H1 (cell line): ENCODE results near the gene LYPD6B. TPM values are rescaled to one million over a fixed set of nuclear protein-coding genes. Genes with fewer than 3 reads are reported as not detected.

Experiments used
- CTCF ChIA-PET: fragments of 300-600 bp; sonication (Branson Sonifier 250); formaldehyde crosslinking; loops from one replicate; lab custom pipeline; 2021; ENCODE audit not compliant: partially characterized antibody; lab: Charles Lee
- POLR2A ChIA-PET: fragments of 300-600 bp; sonication (Branson Sonifier 250); formaldehyde crosslinking; loops from one replicate; lab custom pipeline; 2021; ENCODE audit warnings: inconsistent platforms; ENCODE audit not compliant: partially characterized antibody; lab: Charles Lee
- DNase-seq, 2 experiments: peaks; one replicate each; pipeline versions ENCODE4 v3.0.0 to v3.0.0-alpha.2; 2010 to 2022; ENCODE audit warnings: low spot score in 2 of 2, low read depth in 1 of 2, mixed read lengths in 1 of 2
- FAIRE-seq: peaks from 2 replicates; lab custom pipeline; 2011; peaks lifted over from hg19 to GRCh38; lab: Jason Lieb, UNC
- H2AFZ ChIP-seq: 2 replicates; pipeline ENCODE4 v1.8.1; 2012; ENCODE audit warnings: low read length, inconsistent platforms
- H2AK5ac ChIP-seq: 2 replicates; pipeline ENCODE4 v1.6.1; 2013; ENCODE audit warnings: low read depth, low read length
- H2BK120ac ChIP-seq: replicated peaks from 2 replicates; pipeline ENCODE3; 2013; ENCODE audit warnings: low read depth, low read length, inconsistent platforms
- H2BK12ac ChIP-seq: 2 replicates; pipeline ENCODE4 v1.6.1; 2013; ENCODE audit warnings: low read depth, low read length
- H2BK15ac ChIP-seq: 2 replicates; pipeline ENCODE4 v1.6.1; 2013; ENCODE audit warnings: low read length
- H2BK20ac ChIP-seq: 2 replicates; pipeline ENCODE4 v1.6.1; 2013; ENCODE audit warnings: low read length
- H2BK5ac ChIP-seq: 2 replicates; pipeline ENCODE4 v1.6.1; 2013; ENCODE audit warnings: low read depth, low read length
- H3K14ac ChIP-seq: 2 replicates; pipeline ENCODE4 v1.6.1; 2013; ENCODE audit warnings: inconsistent platforms; ENCODE audit not compliant: insufficient read length
- H3K18ac ChIP-seq: 2 replicates; pipeline ENCODE4 v1.6.1; 2013; ENCODE audit warnings: low read length; ENCODE audit errors: extremely low read depth
- H3K23ac ChIP-seq: 2 replicates; pipeline ENCODE4 v1.6.1; 2013; ENCODE audit warnings: inconsistent platforms; ENCODE audit not compliant: insufficient read length
- H3K23me2 ChIP-seq: 2 replicates; pipeline ENCODE4 v1.6.1; 2013; ENCODE audit warnings: low read depth, low read length
- H3K27ac ChIP-seq: 2 replicates; pipeline ENCODE4 v1.6.1; 2011; ENCODE audit warnings: low read depth, low read length, inconsistent platforms
- H3K27me3 ChIP-seq, 4 experiments: replicated peaks in 1 of 4; 1 replicate in 1 of 4; 2 replicates in 3 of 4; pipeline versions ENCODE4 v1.6.1 to v1.8.1; 2011 to 2013; ENCODE audit warnings: low read length in 3 of 4, mild to moderate bottlenecking in 3 of 4, inconsistent platforms in 2 of 4, mixed read lengths in 2 of 4, moderate library complexity in 1 of 4; ENCODE audit not compliant: control insufficient read depth in 3 of 4, insufficient read depth in 3 of 4; ENCODE audit errors: extremely low read depth in 1 of 4
- H3K36me3 ChIP-seq, 4 experiments: 2 replicates each; pipeline versions ENCODE4 v1.6.1 to v1.8.1; 2011 to 2013; ENCODE audit warnings: mild to moderate bottlenecking in 4 of 4, low read length in 3 of 4, moderate library complexity in 2 of 4, control low read depth in 1 of 4, inconsistent platforms in 1 of 4; ENCODE audit not compliant: insufficient read depth in 4 of 4, control insufficient read depth in 2 of 4
- H3K4ac ChIP-seq: replicated peaks from 2 replicates; pipeline ENCODE3; 2013; ENCODE audit warnings: low read length, low read depth, mixed read lengths, inconsistent platforms; ENCODE audit not compliant: insufficient read length
- H3K4me1 ChIP-seq, 4 experiments: replicated peaks in 1 of 4; 1 replicate in 1 of 4; 2 replicates in 3 of 4; pipeline versions ENCODE4 v1.6.1 to v1.8.1; 2011 to 2013; ENCODE audit warnings: low read length in 3 of 4, inconsistent platforms in 2 of 4, mixed read lengths in 1 of 4; ENCODE audit not compliant: insufficient read depth in 4 of 4, control insufficient read depth in 3 of 4
- H3K4me2 ChIP-seq, 2 experiments: 2 replicates each; pipeline versions ENCODE4 v1.6.1 to v1.8.1; 2011 to 2013; ENCODE audit warnings: low read depth in 2 of 2, low read length in 2 of 2, control low read depth in 1 of 2, inconsistent platforms in 1 of 2, mild to moderate bottlenecking in 1 of 2; ENCODE audit not compliant: insufficient read depth in 1 of 2
- H3K4me3 ChIP-seq, 4 experiments: fragments of 200-600, 300-600 bp in 1 of 4; sonication (generic), shearing (Covaris generic), sonication (Bioruptor Twin) in 1 of 4; 2 replicates each; pipeline versions ENCODE4 v1.5.1 to v1.8.1; 2011 to 2016; ENCODE audit warnings: low read length in 4 of 4, low read depth in 3 of 4, control low read depth in 2 of 4, inconsistent platforms in 2 of 4, mild to moderate bottlenecking in 2 of 4, mixed read lengths in 1 of 4, moderate library complexity in 1 of 4; ENCODE audit not compliant: insufficient read depth in 2 of 4; ENCODE audit errors: extremely low read depth in 1 of 4
- H3K56ac ChIP-seq: replicated peaks from 2 replicates; pipeline ENCODE3; 2013; ENCODE audit warnings: low read depth, mild to moderate bottlenecking, mixed read lengths, low read length, inconsistent platforms; ENCODE audit not compliant: insufficient read length
- H3K79me1 ChIP-seq: 2 replicates; pipeline ENCODE4 v1.6.1; 2013; ENCODE audit warnings: low read depth, low read length, control low read depth
- H3K79me2 ChIP-seq, 2 experiments: 2 replicates each; pipeline versions ENCODE4 v1.6.1 to v1.8.1; 2012 to 2013; ENCODE audit warnings: low read length in 2 of 2, mild to moderate bottlenecking in 2 of 2, inconsistent platforms in 1 of 2; ENCODE audit not compliant: insufficient read depth in 2 of 2, control insufficient read depth in 1 of 2
- H3K9ac ChIP-seq, 4 experiments: replicated peaks in 1 of 4; 1 replicate in 1 of 4; 2 replicates in 3 of 4; pipeline versions ENCODE4 v1.6.1 to v1.8.1; 2011 to 2013; ENCODE audit warnings: low read depth in 3 of 4, low read length in 3 of 4, control low read depth in 2 of 4, mild to moderate bottlenecking in 2 of 4, moderate library complexity in 2 of 4, inconsistent platforms in 1 of 4; ENCODE audit errors: extremely low read depth in 1 of 4
- H3K9me3 ChIP-seq, 2 experiments: 2 replicates each; pipeline versions ENCODE4 v1.6.1 to v1.8.1; 2012 to 2013; ENCODE audit warnings: mild to moderate bottlenecking in 2 of 2, moderate library complexity in 2 of 2, control low read depth in 1 of 2, inconsistent platforms in 1 of 2, low read depth in 1 of 2, low read length in 1 of 2, mixed read lengths in 1 of 2; ENCODE audit not compliant: insufficient read depth in 2 of 2
- H4K20me1 ChIP-seq, 2 experiments: replicated peaks in 1 of 2; 2 replicates each; pipeline versions ENCODE3 to v1.8.1; 2011 to 2013; ENCODE audit warnings: inconsistent platforms in 2 of 2, low read length in 2 of 2, mild to moderate bottlenecking in 1 of 2; ENCODE audit not compliant: insufficient read depth in 2 of 2, control insufficient read depth in 1 of 2
- H4K5ac ChIP-seq: 2 replicates; pipeline ENCODE4 v1.6.1; 2013; ENCODE audit warnings: low read length, low read depth, mixed read lengths, inconsistent platforms; ENCODE audit not compliant: insufficient read length
- H4K8ac ChIP-seq: 2 replicates; pipeline ENCODE4 v1.8.0; 2013; ENCODE audit warnings: mild to moderate bottlenecking, moderate library complexity, low read length, inconsistent platforms; ENCODE audit not compliant: insufficient read depth; ENCODE audit errors: extremely low read depth
- H4K91ac ChIP-seq: replicated peaks from 2 replicates; pipeline ENCODE3; 2013; ENCODE audit warnings: low read length, mixed read lengths, inconsistent platforms; ENCODE audit not compliant: insufficient read length
- CBX5 ChIP-seq: fragments of 300-800, 300-1000 bp; sonication (generic); IDR thresholded peaks from 2 replicates; pipeline ENCODE4 v1.7.1; 2016; ENCODE audit warnings: antibody characterized with exemption, low read length, low read depth
- SP2 ChIP-seq: IDR thresholded peaks from 2 replicates; pipeline ENCODE4 v1.6.1; 2012; ENCODE audit warnings: mild to moderate bottlenecking, low read length, inconsistent platforms
- TBP ChIP-seq: IDR thresholded peaks from 2 replicates; pipeline ENCODE4 v1.6.1; 2011; ENCODE audit warnings: low read depth, low read length, improper control_type of control experiment
- WGBS, 2 experiments: shearing (Covaris generic) in 1 of 2; methylation state at CpG; one replicate each; pipeline versions ENCODE4 v1.1.6 to v1.1.7; 2013 to 2015; ENCODE audit warnings: low lambda C conversion rate in 2 of 2, mixed read lengths in 2 of 2, inconsistent platforms in 1 of 2, low coverage in 1 of 2, missing lambda C conversion rate in 1 of 2; ENCODE audit not compliant: insufficient replicate concordance in 2 of 2, insufficient coverage in 1 of 2, insufficient read length in 1 of 2; ENCODE audit errors: extremely low coverage in 1 of 2, missing lambda C conversion rate in 1 of 2; 5-methylcytosine and 5-hydroxymethylcytosine counted together
- long read RNA-seq, 2 experiments: library from RNA in 1 of 2; library from capped mRNA in 1 of 2; stranded (forward); transcript quantifications; one replicate each; pipeline ENCODE4 v2.0.0, GENCODE V29; 2021; ENCODE audit warnings: inconsistent platforms in 1 of 2
- polyA minus RNA-seq, 3 experiments: library from RNA; depleted of rRNA, polyadenylated mRNA; stranded (reverse); fragments of >200 nt; gene quantifications; 1 replicate in 2 of 3; 2 replicates in 1 of 3; pipeline ENCODE4 v1.2.3, GENCODE V29; 2011
- polyA plus RNA-seq, 7 experiments: library from polyadenylated mRNA; depleted of rRNA in 3 of 7; stranded (reverse) in 5 of 7; unstranded in 2 of 7; fragments of >200 nt in 5 of 7; fragments of 200-250 nt in 2 of 7; gene quantifications; 1 replicate in 5 of 7; 2 replicates in 1 of 7; 4 replicates in 1 of 7; pipeline versions ENCODE4 v1.2.1 to v1.2.3, GENCODE V29; 2011 to 2013; ENCODE audit warnings: missing spikeins in 2 of 7, mixed read lengths in 2 of 7
- total RNA-seq: library from RNA; stranded (reverse); fragmentation: NEBNext Ultra II Directional; extraction: Animal tissue kit (Norgen Biotek cat#: 25700); gene quantifications from 2 replicates; pipeline ENCODE4 v1.2.1, GENCODE V29; 2021
- TF ChIP-seq, protein P1 (sequence below): IDR thresholded peaks from 2 replicates; pipeline ENCODE4 v1.6.1; 2012; ENCODE audit warnings: low read length, inconsistent platforms

LYPD6B gene
- total RNA-seq (2.2 and 3.0 TPM in 2 replicates), polyA plus RNA-seq (2011; rRNA removed) (2.5 and 3.5 TPM in 2 replicates), polyA minus RNA-seq (2011; rRNA and poly(A)+ RNA removed) (1.4 and 2.0 TPM in 2 replicates)
- polyA plus RNA-seq (2011; cell fraction: cytosol; rRNA removed), result 3.1 TPM
- polyA plus RNA-seq (2011; cell fraction: nucleus; rRNA removed), result 4.6 TPM
- polyA plus RNA-seq (2012, experiment 1 of 2), result 2.3 to 3.7 TPM (median 3.5 TPM) in 4 replicates
- polyA plus RNA-seq (2012, experiment 2 of 2), result 1.2 TPM
- 1.2 TPM for polyA plus RNA-seq (2013, experiment 1 of 2)
- polyA plus RNA-seq (2013, experiment 2 of 2), result 1.4 TPM
- not detected for polyA minus RNA-seq (2011; cell fraction: cytosol; rRNA and poly(A)+ RNA removed)
- 1.00 TPM for polyA minus RNA-seq (2011; cell fraction: nucleus; rRNA and poly(A)+ RNA removed)
- long read RNA-seq, experiment 1, partial matches to known transcripts, result 0 of 1 reads
- long read RNA-seq, experiment 1, other reads (novel, unspliced or antisense), result 0 of 1 reads
- long read RNA-seq, experiment 2, partial matches to known transcripts, result 0 of 2 reads
- long read RNA-seq, experiment 2, other reads (novel, unspliced or antisense), result 1 of 2 reads

- ChIA-PET CTCF (interaction anchor here (0.6 to 22.0 kb wide), 40 partner anchors 9 to 868 kb away, joined by 3 to 277 read pairs (median 4); no protein-coding TSS in a partner anchor), POLR2A (interaction anchor here (0.9 to 1.5 kb wide), 6 partner anchors 12 to 424 kb away, joined by 3 read pairs; no protein-coding TSS in a partner anchor)
- TF ChIP-seq, protein P1, sequence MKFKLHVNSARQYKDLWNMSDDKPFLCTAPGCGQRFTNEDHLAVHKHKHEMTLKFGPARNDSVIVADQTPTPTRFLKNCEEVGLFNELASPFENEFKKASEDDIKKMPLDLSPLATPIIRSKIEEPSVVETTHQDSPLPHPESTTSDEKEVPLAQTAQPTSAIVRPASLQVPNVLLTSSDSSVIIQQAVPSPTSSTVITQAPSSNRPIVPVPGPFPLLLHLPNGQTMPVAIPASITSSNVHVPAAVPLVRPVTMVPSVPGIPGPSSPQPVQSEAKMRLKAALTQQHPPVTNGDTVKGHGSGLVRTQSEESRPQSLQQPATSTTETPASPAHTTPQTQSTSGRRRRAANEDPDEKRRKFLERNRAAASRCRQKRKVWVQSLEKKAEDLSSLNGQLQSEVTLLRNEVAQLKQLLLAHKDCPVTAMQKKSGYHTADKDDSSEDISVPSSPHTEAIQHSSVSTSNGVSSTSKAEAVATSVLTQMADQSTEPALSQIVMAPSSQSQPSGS, result no peak
- TF ChIP-seq CBX5, result no peak
- no peak for TF ChIP-seq SP2
- no peak for TF ChIP-seq TBP
Measured at GRCh38 chr2:149038442-149039212, at the start of gene LYPD6B. TSS of gene LYPD6B (plus strand) at chr2:149038699. CDS start at chr2:149130949, 92,250 bp downstream.

More at GRCh38 chr2:149038442-149039212, at the start of gene LYPD6B:
- peak within 1 kb of the TSS; percentile 62; the same call in 1 of the 2 replicates for H2AFZ ChIP-seq
- peaks cover 0 to 25% (median 16%) of the 10 kb centered on the region in 4 experiments; a peak in 6 of 7 replicates for H3K27me3 ChIP-seq
- H3K4ac ChIP-seq, result no peak within 1 kb of the TSS
- DNase-seq (peak in 1 of 2 experiments; percentile 82), FAIRE-seq (no peak)
- H2AK5ac ChIP-seq, result no peak within 1 kb of the TSS
- no peaks in the 10 kb centered on the region for H3K9me3 ChIP-seq
- H4K20me1 ChIP-seq, result peaks cover 2 to 4% of the 10 kb centered on the region in 2 experiments
- H3K18ac ChIP-seq, result no peak within 1 kb of the TSS
- no peak within 1 kb of the TSS for H3K23ac ChIP-seq
- H2BK120ac ChIP-seq, result no peak within 1 kb of the TSS
- H3K4me2 ChIP-seq, result peak within 1 kb of the TSS; percentile 55 to 84
- 2% methylated on average over 38 of the region's 85 CpGs; no CpG with 5 or more reads in 1 of the 2 experiments for WGBS, 2 experiments
- H2BK20ac ChIP-seq, result no peak within 1 kb of the TSS
- H3K27ac ChIP-seq, result no peak within 1 kb of the TSS
- H3K9ac ChIP-seq, result peak within 1 kb of the TSS in 2 of 4 experiments; percentile 2 to 46; a peak in 1 of 7 replicates
- no peak within 1 kb of the TSS for H4K8ac ChIP-seq
- no peaks in the 10 kb centered on the region for H3K79me2 ChIP-seq
- peaks cover under 1 to 5% (median 2%) of the 10 kb centered on the region in 4 experiments; a peak in 5 of 7 replicates for H3K4me1 ChIP-seq
- peaks cover 8% of the 10 kb centered on the region; the same call in 1 of the 2 replicates for H3K23me2 ChIP-seq
- no peak within 1 kb of the TSS for H2BK15ac ChIP-seq
- H3K36me3 ChIP-seq, result no peaks in the 10 kb centered on the region
- H2BK5ac ChIP-seq, result no peak within 1 kb of the TSS
- no peak within 1 kb of the TSS for H3K14ac ChIP-seq
- H3K79me1 ChIP-seq, result no peaks in the 10 kb centered on the region
- H3K4me3 ChIP-seq, result peak within 1 kb of the TSS; percentile 36 to 64 (median 50)
- H2BK12ac ChIP-seq, result no peak within 1 kb of the TSS
- no peak within 1 kb of the TSS for H3K56ac ChIP-seq
- H4K5ac ChIP-seq, result no peak within 1 kb of the TSS
- no peak within 1 kb of the TSS for H4K91ac ChIP-seq
